MCF 10A (cell line): ENCODE data around the gene SPATS2. TPM values are rescaled to one million over a fixed set of nuclear protein-coding genes. Genes with fewer than 3 reads are reported as not detected.

Source experiments
- BruUV-seq: library from RNA; stranded (reverse); fragments of 400-500 nt; replicated peaks from 2 replicates; lab custom pipeline; 2021; lab: Mats Ljungman, UMichigan
- CTCF ChIA-PET: fragments of 300-600 bp; sonication (Branson Sonifier 250); formaldehyde crosslinking; extraction: SDS; loops from one replicate; lab custom pipeline; 2021; ENCODE audit warnings: antibody characterized with exemption, inconsistent platforms; lab: Yijun Ruan, JAX
- POLR2A ChIA-PET: fragments of 300-600, 350-650 bp; sonication (Branson Sonifier 250); formaldehyde crosslinking; extraction: SDS; loops from one replicate; lab custom pipeline; 2020; ENCODE audit warnings: antibody characterized with exemption, inconsistent platforms; lab: Yijun Ruan, JAX
- DNase-seq: peaks from one replicate; pipeline ENCODE4 v3.0.0-alpha.2; 2018; ENCODE audit not compliant: unreplicated experiment
- H3K27ac Mint-ChIP-seq: one replicate; pipeline ENCODE4 v1.8.0; 2022; ENCODE audit warnings: mild to moderate bottlenecking, low read depth, mixed read lengths; ENCODE audit not compliant: unreplicated experiment
- H3K27me3 Mint-ChIP-seq: one replicate; pipeline ENCODE4 v1.8.0; 2022; ENCODE audit warnings: mixed read lengths; ENCODE audit not compliant: insufficient read depth, unreplicated experiment
- H3K36me3 Mint-ChIP-seq: one replicate; pipeline ENCODE4 v1.8.0; 2022; ENCODE audit warnings: mild to moderate bottlenecking, moderate library complexity, mixed read lengths; ENCODE audit not compliant: insufficient read depth, unreplicated experiment
- H3K4me1 Mint-ChIP-seq: one replicate; pipeline ENCODE4 v1.8.0; 2022; ENCODE audit warnings: mixed read lengths; ENCODE audit not compliant: insufficient read depth, unreplicated experiment
- H3K4me3 Mint-ChIP-seq: one replicate; pipeline ENCODE4 v1.8.0; 2022; ENCODE audit warnings: mild to moderate bottlenecking, moderate library complexity, mixed read lengths; ENCODE audit not compliant: unreplicated experiment
- H3K9me3 Mint-ChIP-seq: one replicate; pipeline ENCODE4 v1.8.0; 2022; ENCODE audit warnings: mixed read lengths; ENCODE audit not compliant: unreplicated experiment
- CTCF ChIP-seq: fragments of 200-600 bp; IDR thresholded peaks from one replicate; pipeline ENCODE4 v1.8.0; 2022; ENCODE audit warnings: antibody characterized with exemption, mild to moderate bottlenecking; ENCODE audit not compliant: unreplicated experiment
- intact Hi-C: fragments of 100-400 bp; cut with micrococcal nuclease; formaldehyde crosslinking; loops from 2 replicates; pipeline ENCODE4 v1.14.1; 2022
- total RNA-seq: library from RNA; stranded (reverse); gene quantifications from 2 replicates; pipeline ENCODE4 v1.2.3, GENCODE V29; 2022

The SPATS2 gene
- total RNA-seq, 1 experiment from 2014 or later, result 26.0 TPM

DNA sequence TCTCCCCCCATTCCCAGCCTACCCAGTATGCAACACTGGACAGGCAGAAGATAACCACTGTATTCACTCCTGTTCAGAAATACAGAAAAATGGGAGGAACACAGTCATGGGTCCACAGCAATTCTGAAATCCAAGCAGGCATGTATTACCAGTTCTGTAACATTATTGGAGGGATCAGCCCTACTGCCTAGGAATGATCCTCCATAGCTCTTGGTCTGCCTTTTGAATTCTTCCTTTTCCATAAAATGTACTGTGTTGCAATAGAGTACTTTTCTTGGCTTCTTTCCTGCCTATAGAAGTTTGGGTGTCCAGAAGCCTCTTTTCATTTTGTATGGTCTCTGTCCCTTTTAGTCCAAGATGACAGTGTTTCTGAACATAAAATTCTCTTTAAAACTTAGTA lies 46.5 kb downstream of the SPATS2 start:
- H3K4me3 Mint-ChIP-seq, result no peak overlapping the region
- H3K27ac Mint-ChIP-seq, result no peak overlapping the region
- intact Hi-C loops, result no loop called here
- no TSS peak for BruUV-seq
- H3K36me3 Mint-ChIP-seq, result peaks cover 7% of the 10 kb centered on the region
- CTCF ChIA-PET, result interaction anchor here (0.6 to 1.2 kb wide), 3 partner anchors 12 to 140 kb away, joined by 3 to 4 read pairs (median 3); no protein-coding TSS in a partner anchor
- TF ChIP-seq CTCF, result no peak
- POLR2A ChIA-PET, result interaction anchor here (1.2 kb wide), 1 partner anchor 13 kb away, joined by 3 read pairs; no protein-coding TSS in a partner anchor
- H3K27me3 Mint-ChIP-seq, result no peaks in the 10 kb centered on the region
- no peaks in the 10 kb centered on the region for H3K9me3 Mint-ChIP-seq
- H3K4me1 Mint-ChIP-seq, result peaks cover 8% of the 10 kb centered on the region
- DNase-seq, result peak; percentile 27

DNA sequence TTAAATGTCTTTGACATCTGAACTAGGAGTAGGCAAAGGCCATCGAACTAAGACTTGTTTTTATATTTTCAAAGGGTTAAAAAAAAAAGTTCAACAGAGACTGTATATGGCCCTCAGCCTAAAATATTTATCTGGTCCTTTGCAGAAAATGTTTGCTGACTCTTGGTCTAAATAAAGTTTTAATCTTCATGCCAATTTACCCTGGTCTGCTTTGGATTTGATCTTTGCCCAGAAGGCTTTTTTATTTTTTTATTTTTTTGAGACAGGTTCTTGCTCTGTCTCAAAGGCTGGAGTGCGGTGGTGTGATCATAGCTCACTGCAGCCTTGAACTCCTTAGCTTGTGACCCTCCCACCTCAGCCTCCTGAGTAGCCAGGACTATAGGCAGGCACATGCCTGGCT lies 47.1 kb downstream of the SPATS2 start:
- peaks cover 7% of the 10 kb centered on the region for H3K36me3 Mint-ChIP-seq
- H3K4me1 Mint-ChIP-seq, result peaks cover 8% of the 10 kb centered on the region
- no peaks in the 10 kb centered on the region for H3K27me3 Mint-ChIP-seq
- TF ChIP-seq CTCF, result no peak
- no TSS peak for BruUV-seq
- DNase-seq, result no peak
- H3K4me3 Mint-ChIP-seq, result no peak overlapping the region
- H3K9me3 Mint-ChIP-seq, result no peaks in the 10 kb centered on the region
- intact Hi-C loops, result no loop called here
- ChIA-PET POLR2A (interaction anchor here (1.2 kb wide), 1 partner anchor 13 kb away, joined by 3 read pairs; no protein-coding TSS in a partner anchor), CTCF (interaction anchor here (0.7 to 1.0 kb wide), 3 partner anchors 11 to 57 kb away, joined by 3 to 4 read pairs (median 3); no protein-coding TSS in a partner anchor)
- no peak overlapping the region for H3K27ac Mint-ChIP-seq

- H3K9me3 Mint-ChIP-seq, result no peaks in the 10 kb centered on the region
- H3K27ac Mint-ChIP-seq, result no peak overlapping the region
- peaks cover 8% of the 10 kb centered on the region for H3K4me1 Mint-ChIP-seq
- intact Hi-C loops, result no loop called here
- TF ChIP-seq CTCF, result no peak
- ChIA-PET CTCF (interaction anchor here (0.6 kb wide), 1 partner anchor 49 kb away, joined by 3 read pairs; no protein-coding TSS in a partner anchor), POLR2A (no interaction called here)
- H3K27me3 Mint-ChIP-seq, result no peaks in the 10 kb centered on the region
- no TSS peak for BruUV-seq
- H3K36me3 Mint-ChIP-seq, result peaks cover 7% of the 10 kb centered on the region
- H3K4me3 Mint-ChIP-seq, result no peak overlapping the region
- no peak for DNase-seq
These were observed 48.3 kb downstream of the SPATS2 start for GRCh38 chr12:49415521-49415970.

DNA sequence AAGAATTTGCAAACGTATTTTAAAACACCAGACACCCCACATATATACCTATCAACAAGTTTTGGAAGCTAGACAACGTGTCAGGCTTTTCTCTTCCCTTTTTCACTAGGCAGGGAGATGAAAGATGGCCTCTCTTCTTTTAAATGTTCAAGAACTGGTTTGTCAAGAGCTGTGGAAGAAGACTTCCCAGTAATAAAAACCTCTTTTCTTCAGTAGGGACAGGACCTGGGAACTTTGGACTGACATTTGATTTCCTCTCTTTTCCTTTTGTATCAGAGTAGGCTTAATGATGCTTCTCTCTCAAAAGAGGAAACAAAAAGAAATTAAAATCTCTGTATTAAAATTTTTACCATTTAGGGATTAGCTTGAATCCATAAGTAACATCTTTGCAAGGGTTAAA lies 49.6 kb downstream of the SPATS2 start:
- H3K27me3 Mint-ChIP-seq, result no peaks in the 10 kb centered on the region
- no peak overlapping the region for H3K27ac Mint-ChIP-seq
- no TSS peak for BruUV-seq
- TF ChIP-seq CTCF, result no peak
- no peak for DNase-seq
- no peaks in the 10 kb centered on the region for H3K36me3 Mint-ChIP-seq
- H3K9me3 Mint-ChIP-seq, result no peaks in the 10 kb centered on the region
- H3K4me1 Mint-ChIP-seq, result peaks cover 8% of the 10 kb centered on the region
- intact Hi-C loops, result no loop called here
- no peak overlapping the region for H3K4me3 Mint-ChIP-seq
- ChIA-PET CTCF (interaction anchor here (1.2 kb wide), 1 partner anchor 15 kb away, joined by 5 read pairs; no protein-coding TSS in a partner anchor), POLR2A (interaction anchor here (0.7 to 1.2 kb wide), 3 partner anchors 14 to 108 kb away, joined by 3 to 4 read pairs (median 3); no protein-coding TSS in a partner anchor)
